Endometrial microvascular endothelial cells (primary cell): ENCODE results near the gene DAPK2. TPM values are rescaled to one million over a fixed set of nuclear protein-coding genes. Genes with fewer than 3 reads are reported as not detected.
"Not testable (repeated sequence)": the region's sequence is repeated elsewhere in the genome, so short reads cannot be mapped to it uniquely, and the experiment has no call there.

ENCODE experiments used
- in situ Hi-C: cut with HindIII; loops from 2 replicates; pipeline ENCODE4 v1.10.0; 2017; ENCODE audit warnings: low sequenced_read_pairs, low pct_unique_long_range_greater_than_20kb; ENCODE audit errors: inconsistent ontology term
- total RNA-seq: library from RNA; depleted of rRNA; stranded (reverse); fragments of >200 nt; gene quantifications from one replicate; pipeline ENCODE4 v1.2.3, GENCODE V29; 2015; ENCODE audit errors: inconsistent ontology term

Gene DAPK2
- total RNA-seq, 1 donor from 2014 or later, result 0.84 TPM

DNA sequence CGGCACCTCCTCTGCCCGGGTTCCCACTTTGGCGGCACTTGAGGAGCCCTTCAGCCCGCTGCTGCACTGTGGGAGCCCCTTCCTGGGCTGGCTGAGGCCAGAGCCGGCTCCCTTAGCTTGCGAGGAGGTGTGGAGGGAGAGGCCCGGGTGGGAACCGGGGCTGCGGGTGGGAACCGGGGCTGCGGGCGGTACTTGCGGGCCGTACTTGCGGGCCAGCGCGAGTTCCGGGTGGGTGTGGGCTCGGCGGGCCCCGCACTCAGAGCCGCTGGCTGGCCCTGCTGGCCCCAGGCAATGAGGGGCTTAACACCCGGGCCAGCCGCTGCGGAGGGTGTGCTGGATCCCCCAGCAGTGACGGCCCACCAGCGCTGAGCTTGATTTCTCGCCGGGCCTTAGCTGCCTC is 14.4 kb upstream of the DAPK2 start:
- in situ Hi-C loops, result no loop called here

DNA sequence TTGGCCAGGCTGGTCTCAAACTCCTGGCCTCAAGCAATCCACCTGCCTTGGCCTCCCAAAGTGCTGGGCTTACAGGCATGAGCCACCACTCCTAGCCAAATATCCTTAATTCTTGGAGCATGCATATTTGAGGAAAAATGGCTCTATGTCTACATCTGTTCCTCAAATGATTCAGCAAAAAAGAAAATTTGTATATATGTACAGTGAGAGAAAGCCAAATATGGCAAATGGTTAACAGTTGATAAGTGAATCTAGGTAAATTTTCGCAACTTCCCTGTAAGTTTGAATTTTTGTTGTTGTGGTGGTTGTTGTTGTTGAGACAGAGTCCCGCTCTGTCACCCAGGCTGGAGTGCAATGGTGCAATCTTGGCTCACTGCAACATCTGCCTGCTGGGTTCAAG is 12.8 kb upstream of the DAPK2 start:
- in situ Hi-C loops, result not testable (repeated sequence)

DNA sequence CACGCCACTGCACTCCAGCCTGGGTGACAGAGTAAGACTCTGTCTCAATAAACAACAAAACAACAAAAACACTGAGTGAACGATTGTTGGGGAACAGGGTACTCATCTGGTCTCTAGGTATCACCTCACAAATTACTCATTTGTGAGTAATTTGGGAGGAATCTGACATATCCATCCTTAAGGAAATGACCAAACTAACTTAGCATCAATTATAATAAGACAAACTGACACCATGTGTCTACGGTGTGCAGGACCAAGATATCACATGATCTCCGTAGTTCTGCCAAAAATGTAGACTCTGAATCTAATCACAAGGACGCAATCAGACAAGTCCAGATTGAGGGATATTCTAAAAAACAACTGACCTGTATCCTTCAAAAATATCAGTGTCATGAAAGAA is 12.0 kb upstream of the DAPK2 start:
- in situ Hi-C loops, result no loop called here

DNA sequence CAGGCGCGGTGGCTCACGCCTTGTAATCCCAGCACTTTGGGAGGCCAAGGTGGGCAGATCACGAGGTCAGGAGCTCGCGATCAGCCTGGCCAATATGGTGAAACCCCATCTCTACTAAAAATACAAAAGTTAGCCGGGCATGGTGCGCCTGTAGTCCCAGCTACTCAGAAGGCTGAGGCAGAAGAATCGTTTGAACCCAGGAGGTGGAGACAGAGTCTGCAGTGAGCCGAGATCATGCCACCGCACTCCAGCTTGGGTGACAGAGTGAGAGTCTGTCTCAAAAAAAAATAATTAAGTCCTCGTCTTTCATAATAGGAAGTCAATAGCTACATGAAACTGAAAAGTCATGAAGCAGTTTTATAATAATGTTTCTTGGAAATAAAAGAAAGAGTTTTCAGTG is 7.4 kb upstream of the DAPK2 start:
- in situ Hi-C loops, result not testable (repeated sequence)

DNA sequence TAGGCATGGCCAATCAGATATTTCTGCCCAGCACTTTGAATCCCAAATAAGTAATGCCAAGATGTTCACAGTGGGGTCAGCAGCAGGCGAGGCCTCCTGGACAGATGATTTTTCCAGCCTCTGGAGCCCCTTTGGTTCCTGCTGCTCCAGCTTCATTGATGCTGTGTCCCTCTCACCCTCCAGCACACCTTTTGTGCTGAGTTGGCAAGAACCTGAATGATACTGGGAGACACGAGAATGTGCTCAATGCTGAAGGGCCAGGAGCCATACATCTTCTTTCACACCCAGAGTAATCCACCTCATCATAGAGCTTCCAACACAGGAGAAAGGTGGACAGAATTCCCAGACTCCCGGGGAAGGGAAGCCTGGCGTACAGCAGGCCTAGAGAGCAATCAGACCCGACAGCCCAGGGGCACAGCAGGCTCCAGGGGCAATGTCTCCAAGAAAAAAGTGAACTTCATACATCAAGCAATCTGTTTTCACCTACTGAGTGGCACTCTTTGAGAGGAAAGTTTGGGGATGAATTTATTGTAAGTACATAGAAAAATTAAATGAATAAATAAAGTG is 6.7 kb upstream of the DAPK2 start:
- in situ Hi-C loops, result no loop called here

DNA sequence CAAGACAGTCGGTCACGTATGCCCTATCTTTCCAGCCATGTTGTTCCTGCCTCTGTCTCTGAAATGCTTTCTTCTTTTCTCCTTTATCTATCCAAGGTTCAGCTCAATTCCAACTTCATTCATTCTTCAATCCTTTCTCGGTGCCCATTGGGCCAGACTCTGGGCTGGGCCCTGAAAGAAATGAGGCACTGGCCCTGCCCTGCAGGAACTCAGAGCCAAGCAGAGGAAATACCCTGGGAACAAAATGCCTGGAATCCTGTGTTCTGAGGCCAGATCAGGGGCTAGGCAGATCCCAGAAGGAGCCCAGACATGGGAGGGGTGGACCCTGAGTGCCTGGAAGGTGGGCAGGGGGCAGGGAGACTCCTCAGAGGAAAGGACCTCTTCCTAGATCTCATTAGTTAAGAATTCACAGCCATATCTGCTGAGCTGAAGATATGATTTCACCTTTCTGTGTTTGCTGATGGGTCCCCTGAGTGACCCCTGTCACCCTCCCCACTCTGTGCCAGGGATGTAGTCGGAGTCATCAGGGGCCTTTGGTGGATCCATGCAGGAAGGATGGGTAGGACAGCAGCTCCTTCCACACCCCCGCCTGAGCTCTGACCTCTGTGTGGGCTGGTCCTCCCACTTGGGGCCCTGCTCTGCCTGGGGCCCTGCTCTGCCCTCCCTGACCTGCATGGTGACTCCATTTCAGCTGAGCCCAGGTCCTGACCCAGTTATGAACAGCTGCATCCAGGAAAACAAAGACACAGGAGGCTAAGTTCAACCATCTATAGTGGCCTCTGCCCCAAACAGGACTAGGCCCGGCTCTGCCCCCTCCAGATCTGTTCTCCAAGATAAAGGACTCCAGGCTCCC is 5.3 kb upstream of the DAPK2 start:
- in situ Hi-C loops, result no loop called here

DNA sequence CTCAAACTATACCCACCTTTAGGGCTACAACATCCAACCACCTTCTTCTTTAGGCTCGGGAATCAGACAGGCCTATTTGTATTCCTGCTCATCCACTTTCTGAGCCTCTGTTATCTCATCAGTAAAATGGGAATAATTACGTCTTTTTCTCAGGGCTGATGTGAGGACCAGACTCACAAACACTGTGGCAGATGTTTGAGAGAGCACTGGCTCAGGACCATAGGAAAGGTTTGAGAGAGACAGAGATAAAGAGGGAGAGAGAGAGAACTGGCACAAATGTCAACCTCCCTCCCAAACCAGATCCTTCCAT is 4.8 kb upstream of the DAPK2 start:
- in situ Hi-C loops, result no loop called here

DNA sequence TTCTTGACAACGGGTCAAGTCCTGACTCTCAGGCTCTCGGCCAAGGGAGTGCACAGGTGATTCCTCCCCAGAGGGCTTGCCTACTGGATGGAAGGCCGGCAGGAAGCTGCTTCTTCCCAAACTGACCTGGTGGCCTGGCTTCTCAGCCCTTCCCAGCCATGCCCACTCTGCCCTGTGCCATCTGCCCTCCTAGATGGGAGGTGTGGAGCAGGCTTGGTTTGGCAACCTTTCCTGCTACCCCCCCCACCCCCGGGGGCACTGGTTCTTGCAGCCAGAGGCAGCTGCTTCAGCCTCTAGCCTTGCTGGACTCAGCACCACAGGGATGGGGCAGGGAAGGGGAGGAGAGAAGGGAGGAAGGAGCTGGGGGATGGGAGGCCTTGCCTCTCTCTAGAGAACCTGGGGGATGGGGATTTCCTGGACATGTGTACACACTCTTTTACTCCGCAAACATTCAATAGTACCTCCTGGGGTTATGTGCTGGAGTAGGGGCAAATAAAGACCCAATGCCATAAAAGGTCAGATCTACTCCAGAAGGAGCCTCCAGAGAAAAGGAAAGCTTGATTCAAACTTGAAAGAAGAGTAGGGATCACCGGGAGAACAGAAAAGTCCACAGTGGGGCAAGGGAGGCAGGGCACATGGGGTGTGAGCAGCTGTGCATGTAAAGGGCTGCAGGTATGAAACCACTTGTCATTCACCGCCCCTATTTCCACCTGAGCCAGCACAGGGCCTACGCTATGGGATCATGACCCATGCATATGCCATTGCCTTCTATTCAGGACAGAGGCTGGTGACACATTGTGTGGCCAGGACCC is 4.2 kb upstream of the DAPK2 start:
- in situ Hi-C loops, result no loop called here

DNA sequence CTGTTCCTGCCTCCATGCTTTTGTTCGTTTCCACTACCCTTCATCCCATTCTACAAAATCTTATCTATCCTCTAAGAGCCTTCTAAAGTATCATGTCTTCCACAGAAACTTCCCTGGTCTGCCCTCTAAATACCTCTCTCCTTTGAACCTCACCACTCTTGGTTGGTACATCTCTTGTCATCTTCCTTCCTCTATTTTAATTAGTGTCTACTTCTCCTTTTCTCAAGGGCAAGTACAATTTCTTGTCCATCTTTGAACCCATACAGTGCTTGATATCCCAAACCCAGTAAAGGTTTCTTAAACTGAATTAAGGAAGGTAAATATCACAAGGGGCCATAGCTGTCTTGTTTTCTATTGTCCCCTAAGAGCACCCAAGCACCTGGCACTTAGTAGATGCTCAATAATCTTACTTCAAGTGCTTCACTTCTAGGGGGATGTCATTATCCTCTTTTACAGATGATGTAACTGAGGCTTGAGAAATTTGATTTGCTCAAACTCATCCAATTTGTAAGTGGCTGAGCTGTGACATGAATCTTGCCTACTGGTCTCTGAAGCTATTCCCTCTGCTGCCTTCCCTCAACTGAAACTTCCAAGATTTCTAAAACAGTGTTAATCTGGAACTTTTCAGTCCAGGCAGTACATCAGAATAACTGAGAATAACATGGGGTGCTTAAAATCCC is 2.6 kb upstream of the DAPK2 start:
- in situ Hi-C loops, result no loop called here

DNA sequence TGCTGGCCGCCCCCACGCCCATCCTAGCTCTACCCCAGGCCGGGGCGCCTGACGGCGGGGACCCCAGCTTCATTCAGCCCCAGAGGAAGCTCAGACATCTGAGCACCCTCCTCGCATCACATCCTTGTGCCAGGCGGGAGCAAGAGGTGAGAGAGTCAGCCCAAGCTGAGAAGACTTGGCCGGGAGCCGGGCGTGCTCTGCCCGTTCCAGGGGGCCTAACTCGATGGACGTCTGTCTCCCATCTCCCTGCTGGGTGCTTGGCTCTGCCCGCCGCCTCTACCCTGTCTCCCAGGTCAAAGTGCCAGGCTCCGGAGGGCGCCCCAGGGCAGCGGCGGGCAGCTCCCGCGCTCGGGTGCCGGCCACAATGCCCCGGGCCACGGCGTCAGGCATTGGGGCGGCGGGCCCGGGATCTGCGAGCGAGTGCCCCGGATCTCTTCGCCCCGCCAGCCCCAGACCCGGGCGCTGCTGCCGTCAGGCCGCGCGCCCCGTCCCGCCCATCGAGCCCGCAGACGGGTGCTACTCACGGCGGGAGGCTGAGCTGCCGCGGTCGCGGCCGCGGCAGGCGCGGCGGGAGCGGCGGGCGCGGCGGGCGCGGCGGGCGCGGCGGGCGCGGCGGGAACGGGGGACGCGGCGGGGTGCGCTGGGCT is 388 bp downstream of the DAPK2 start:
- in situ Hi-C loops, result no loop called here

DNA sequence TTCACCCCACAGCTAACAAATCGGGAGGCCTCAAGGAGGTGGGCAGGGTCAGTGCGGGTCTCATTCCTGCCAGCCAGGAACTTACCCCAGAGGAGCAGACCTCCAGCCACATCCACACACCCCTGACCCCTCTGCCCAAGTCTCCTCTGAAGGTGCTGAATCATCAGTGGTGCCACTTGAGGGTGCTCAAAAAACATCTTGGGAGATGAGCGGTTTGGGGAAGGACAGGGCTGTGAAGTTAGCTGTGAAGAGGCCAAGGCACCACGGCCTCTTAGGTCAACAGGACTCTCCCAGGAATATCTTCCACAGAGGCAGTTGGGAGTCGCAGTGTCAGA is 1.2 kb downstream of the DAPK2 start:
- in situ Hi-C loops, result no loop called here

DNA sequence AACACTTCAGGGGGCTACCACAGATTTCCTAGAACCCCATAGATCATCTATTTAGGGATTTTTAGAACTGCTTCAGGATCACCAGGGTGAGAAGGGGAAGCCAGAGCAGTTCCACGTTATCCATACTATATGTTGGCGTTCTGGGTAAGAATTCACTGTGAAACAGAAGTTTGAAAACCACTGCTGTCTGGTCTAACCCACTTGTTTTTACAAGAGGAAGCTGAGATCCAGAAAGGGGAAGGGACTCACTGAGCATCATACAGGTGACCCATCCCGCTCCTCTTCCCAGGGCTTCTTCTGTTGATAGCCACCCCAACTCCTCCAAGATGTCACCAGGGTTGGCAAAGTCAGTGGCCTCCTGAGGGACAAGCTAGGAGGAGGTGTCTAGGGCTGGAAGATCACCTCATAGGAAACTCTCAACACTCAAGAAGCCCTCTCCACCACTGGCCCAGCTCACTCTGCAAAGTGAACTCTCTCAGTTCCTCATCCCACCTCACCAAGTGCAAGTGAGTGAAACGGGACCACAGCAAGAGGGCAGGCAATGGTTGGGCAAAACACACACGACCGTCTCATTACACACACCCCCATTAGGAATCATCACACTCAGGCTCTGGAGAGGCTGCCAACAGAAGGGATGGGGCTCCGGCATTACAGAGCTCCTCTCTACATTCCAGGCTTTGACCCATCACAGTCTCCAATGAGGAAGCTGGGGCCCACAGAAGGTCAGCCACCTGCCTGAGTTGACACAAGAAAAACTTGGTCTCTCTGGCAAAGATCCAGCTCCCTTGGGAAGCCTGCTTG is 1.8 kb downstream of the DAPK2 start:
- in situ Hi-C loops, result no loop called here

DNA sequence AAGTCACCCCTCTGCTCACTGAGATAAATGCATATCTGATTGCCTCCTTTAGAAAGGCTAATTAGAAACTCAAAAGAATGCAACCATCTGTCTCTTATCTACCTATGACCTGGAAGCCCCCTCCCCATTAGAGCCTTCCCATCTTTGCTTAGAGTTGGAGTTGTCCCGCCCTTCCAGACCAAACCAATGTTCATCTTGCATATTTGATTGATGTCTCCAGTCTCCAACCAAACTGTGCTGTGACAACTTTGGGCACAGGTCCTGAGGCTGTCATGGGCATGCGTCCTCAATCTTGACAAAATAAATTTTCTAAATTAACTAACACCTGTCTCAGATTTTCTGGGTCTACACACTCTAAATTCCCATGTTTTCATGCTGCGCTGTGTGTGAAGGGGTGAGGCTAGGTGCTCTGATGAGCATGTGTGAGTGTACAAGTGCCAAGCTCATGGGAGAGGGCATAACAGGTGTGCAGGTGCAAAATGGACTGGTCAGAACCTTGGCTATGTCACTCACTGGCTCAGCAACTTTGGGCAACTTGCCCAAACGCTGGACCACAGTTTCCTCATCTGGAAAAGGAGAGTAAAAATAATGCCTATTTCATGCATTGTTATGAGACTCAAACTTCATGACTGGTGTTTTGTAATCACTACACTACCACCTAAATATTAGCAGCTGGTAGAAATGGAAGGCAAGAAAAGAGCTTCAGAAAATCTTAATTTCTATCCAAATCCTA is 7.2 kb downstream of the DAPK2 start:
- in situ Hi-C loops, result no loop called here

DNA sequence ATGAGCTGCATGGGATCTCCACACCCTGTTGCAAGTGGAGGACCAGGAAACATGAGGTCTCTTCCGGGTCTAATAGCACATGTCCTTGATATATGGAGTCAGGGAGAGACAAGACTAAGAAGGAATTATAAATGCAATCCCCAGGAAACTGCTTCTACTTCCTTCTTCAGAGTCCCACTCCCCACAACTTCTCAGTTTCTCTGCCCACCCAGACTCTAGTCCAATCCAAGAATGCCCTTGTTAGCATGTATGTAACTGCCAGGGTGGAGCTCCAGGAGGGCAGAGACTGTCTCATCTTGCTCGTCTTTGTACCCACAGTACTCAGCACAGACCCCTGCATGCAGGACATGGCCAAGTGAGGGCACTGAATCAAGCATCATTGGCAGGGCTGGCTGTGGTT is 8.3 kb downstream of the DAPK2 start:
- in situ Hi-C loops, result no loop called here

DNA sequence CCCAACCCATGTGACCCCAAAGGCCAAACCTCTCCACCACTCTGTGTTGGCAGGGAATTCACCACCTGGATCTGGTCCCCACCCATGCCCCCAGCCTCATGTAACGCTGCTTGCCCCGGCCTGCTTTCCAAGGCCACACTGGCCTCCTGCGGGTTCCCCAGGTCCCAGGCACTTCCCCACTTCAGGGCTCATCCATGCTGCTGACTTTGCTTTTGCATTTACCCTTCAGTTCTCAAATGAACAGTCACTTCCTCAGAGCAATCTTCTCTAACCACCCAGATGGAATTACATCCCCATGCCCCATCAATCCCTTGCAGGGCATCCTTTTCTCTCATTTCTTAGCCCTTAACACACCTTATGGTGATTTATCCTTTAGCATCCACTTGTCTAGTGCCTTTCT is 9.2 kb downstream of the DAPK2 start:
- in situ Hi-C loops, result no loop called here

DNA sequence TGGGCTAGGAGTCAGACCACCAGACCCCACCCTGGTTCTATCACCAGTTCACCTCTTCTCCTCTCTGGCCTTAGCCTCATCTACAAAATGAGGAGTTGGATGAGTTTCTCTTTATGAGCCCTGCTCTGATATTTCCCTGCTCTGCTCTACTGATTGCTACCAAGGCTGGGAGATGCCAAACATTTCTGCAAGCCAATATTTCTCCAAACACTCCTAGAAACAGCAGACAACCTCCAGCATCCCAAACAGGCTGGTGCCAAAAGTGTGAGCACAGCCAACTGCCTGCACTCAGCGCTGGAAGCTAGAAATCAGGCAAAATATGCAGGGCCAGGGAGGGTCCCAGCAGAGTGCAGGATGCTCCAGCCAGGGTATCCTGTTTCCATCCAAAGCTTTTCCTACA is 10.8 kb downstream of the DAPK2 start:
- in situ Hi-C loops, result no loop called here

DNA sequence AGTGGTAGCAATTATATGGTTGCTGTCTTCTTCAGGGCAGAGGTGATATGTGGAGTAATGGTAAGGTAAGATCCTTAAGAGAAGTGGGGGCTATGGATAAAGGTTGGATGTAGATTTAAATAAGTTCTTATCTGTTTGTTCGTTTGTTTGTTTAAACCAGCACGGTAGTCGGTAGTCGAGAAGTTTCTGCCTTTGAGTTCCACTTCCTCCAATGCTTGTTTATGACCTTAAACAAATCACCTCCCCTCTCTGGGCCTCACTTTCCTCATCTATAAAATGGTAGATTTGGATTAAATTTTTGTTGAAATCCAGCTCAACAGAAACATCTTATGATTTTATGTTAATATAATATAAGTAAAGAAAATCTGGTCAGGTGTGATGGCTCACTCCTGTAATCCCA is 11.8 kb downstream of the DAPK2 start:
- in situ Hi-C loops, result no loop called here

DNA sequence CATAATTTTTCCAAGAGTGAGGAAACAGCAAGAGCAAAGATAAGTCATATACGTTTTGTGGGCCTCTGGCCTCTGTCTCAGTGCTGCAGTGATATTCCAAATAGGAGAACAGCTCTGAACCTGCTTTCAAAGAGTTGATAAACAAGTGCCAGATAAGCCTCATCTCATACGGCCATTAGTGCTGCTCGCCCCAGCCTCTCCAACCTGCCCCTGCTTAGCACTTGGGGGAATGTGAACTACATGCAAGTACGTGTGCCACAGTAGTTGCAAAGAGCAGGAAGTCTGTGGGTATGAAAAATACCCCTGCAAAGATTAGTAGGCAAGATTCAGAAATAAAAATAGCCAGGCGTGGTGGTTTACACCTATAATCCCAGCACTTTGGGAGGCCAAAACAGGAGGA is 14.0 kb downstream of the DAPK2 start:
- in situ Hi-C loops, result no loop called here
